ENCODE results near the gene ZNF280D.

DNA sequence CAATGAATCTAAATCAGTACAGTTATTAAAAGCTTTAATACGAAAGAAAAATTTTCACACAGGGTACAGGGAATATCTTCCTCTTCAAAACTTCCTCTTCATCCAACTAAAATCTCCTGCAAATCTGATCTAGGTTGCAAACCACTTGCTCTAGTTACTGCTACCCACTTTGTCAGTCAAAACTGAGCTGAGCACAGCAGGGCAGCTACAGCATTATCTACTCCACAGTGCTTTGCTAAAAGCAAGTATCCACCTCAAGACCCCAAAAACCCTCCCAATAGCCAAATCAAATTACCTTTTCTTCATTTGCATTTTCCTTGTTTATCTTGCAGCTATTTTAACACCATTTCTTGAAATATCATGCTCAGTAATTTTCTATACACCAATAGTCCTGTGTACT is 14.7 kb downstream of the ZNF280D start:
- no peak for TF ChIP-seq CTCF (conservative IDR thresholded peaks at IDR 0.05)
- TF ChIP-seq ZFX (IDR thresholded peaks at IDR 0.05): no peak
